Renal cortex interstitium (tissue), 15 donors: Measurements from ENCODE around the gene UGT2B7. TPM values are rescaled to one million over a fixed set of nuclear protein-coding genes. Genes with fewer than 3 reads are reported as not detected.
"Not testable (repeated sequence)": the region's sequence is repeated elsewhere in the genome, so short reads cannot be mapped to it uniquely, and the experiment has no call there.

Source experiments
- DNase-seq, 11 donors: peaks; one replicate each; pipeline ENCODE4 v3.0.0-alpha.2; 2013; ENCODE audit warnings: low read depth in 9 of 11, low spot score in 4 of 11; ENCODE audit errors: extremely low read depth in 1 of 11
- long read RNA-seq, 16 experiments: transcript quantifications; one replicate each; lab custom pipeline, GENCODE V29; 2026
- polyA plus RNA-seq, 3 donors: library from polyadenylated mRNA; unstranded; fragments of 120-200 nt; gene quantifications; one replicate each; pipeline ENCODE4 v1.2.1, GENCODE V29; 2013; ENCODE audit not compliant: insufficient read length in 3 of 3

UGT2B7 gene
- 100 to 1,000 TPM in 2 of 3 donors, 10 to 100 TPM in 1; 79.4 to 103 (median 101) TPM for polyA plus RNA-seq
- long read RNA-seq, donor 1, transcript UGT2B7-201 (6 exons, 1,887 nt), result major isoform, 5 of 11 reads
- long read RNA-seq, donor 1, partial matches to known transcripts, result 0 of 11 reads
- long read RNA-seq, donor 1, other reads (novel, unspliced or antisense), result 6 of 11 reads
- long read RNA-seq, donor 2, transcript UGT2B7-201 (6 exons, 1,887 nt), result major isoform, 6 of 7 reads
- long read RNA-seq, donor 2, partial matches to known transcripts, result 0 of 7 reads
- long read RNA-seq, donor 2, other reads (novel, unspliced or antisense), result 0 of 7 reads
- long read RNA-seq, donor 3, transcript UGT2B7-201 (6 exons, 1,887 nt), result major isoform, 29 of 56 reads
- long read RNA-seq, donor 3, partial matches to known transcripts, result 0 of 56 reads
- long read RNA-seq, donor 3, other reads (novel, unspliced or antisense), result 26 of 56 reads
- long read RNA-seq, donor 4, transcript UGT2B7-201 (6 exons, 1,887 nt), result major isoform, 16 of 40 reads
- long read RNA-seq, donor 4, partial matches to known transcripts, result 24 of 40 reads
- long read RNA-seq, donor 4, other reads (novel, unspliced or antisense), result 0 of 40 reads
- long read RNA-seq, donor 5, result 0 reads
- long read RNA-seq, donor 6, transcript UGT2B7-201 (6 exons, 1,887 nt), result major isoform, 15 of 34 reads
- long read RNA-seq, donor 6, partial matches to known transcripts, result 0 of 34 reads
- long read RNA-seq, donor 6, other reads (novel, unspliced or antisense), result 18 of 34 reads
- long read RNA-seq, donor 7, transcript UGT2B7-201 (6 exons, 1,887 nt), result major isoform, 15 of 42 reads
- long read RNA-seq, donor 7, partial matches to known transcripts, result 20 of 42 reads
- long read RNA-seq, donor 7, other reads (novel, unspliced or antisense), result 6 of 42 reads
- long read RNA-seq, donor 8, result 0 reads
- long read RNA-seq, donor 9, transcript UGT2B7-201 (6 exons, 1,887 nt), result major isoform, 17 of 19 reads
- long read RNA-seq, donor 9, partial matches to known transcripts, result 0 of 19 reads
- long read RNA-seq, donor 9, other reads (novel, unspliced or antisense), result 0 of 19 reads
- long read RNA-seq, donor 10, transcript UGT2B7-201 (6 exons, 1,887 nt), result major isoform, 15 of 34 reads
- long read RNA-seq, donor 10, partial matches to known transcripts, result 10 of 34 reads
- long read RNA-seq, donor 10, other reads (novel, unspliced or antisense), result 8 of 34 reads
- long read RNA-seq, donor 11, transcript UGT2B7-201 (6 exons, 1,887 nt), result major isoform, 16 of 29 reads
- long read RNA-seq, donor 11, partial matches to known transcripts, result 12 of 29 reads
- long read RNA-seq, donor 11, other reads (novel, unspliced or antisense), result 0 of 29 reads
- long read RNA-seq, donor 12, partial matches to known transcripts, result 0 of 2 reads
- long read RNA-seq, donor 12, other reads (novel, unspliced or antisense), result 0 of 2 reads
- long read RNA-seq, donor 13, result 0 reads
- long read RNA-seq, donor 14, transcript UGT2B7-201 (6 exons, 1,887 nt), result major isoform, 16 of 17 reads
- long read RNA-seq, donor 14, partial matches to known transcripts, result 0 of 17 reads
- long read RNA-seq, donor 14, other reads (novel, unspliced or antisense), result 0 of 17 reads
- long read RNA-seq, donor 15, transcript UGT2B7-201 (6 exons, 1,887 nt), result major isoform, 16 of 22 reads
- long read RNA-seq, donor 15, partial matches to known transcripts, result 0 of 22 reads
- long read RNA-seq, donor 15, other reads (novel, unspliced or antisense), result 6 of 22 reads
- long read RNA-seq, donor 16, transcript UGT2B7-201 (6 exons, 1,887 nt), result major isoform, 24 of 86 reads
- long read RNA-seq, donor 16, partial matches to known transcripts, result 31 of 86 reads
- long read RNA-seq, donor 16, other reads (novel, unspliced or antisense), result 29 of 86 reads

GRCh38 chr4:69096111-69096656 is at the start of gene UGT2B7:
Gene UGT2B7, plus strand, starts transcription at chr4:69096474. Its CDS starts 47 bp downstream, at chr4:69096521.
- DNase-seq, result no peak

GRCh38 chr4:69049860-69050259 is 46.4 kb upstream of the UGT2B7 start:
- no peak for DNase-seq

GRCh38 chr4:69050853-69051575 is 45.3 kb upstream of the UGT2B7 start:
- not testable (repeated sequence) for DNase-seq

GRCh38 chr4:69051576-69051943 is 44.7 kb upstream of the UGT2B7 start:
- DNase-seq, result no peak

GRCh38 chr4:69053309-69053885 is 42.9 kb upstream of the UGT2B7 start:
- not testable (repeated sequence) for DNase-seq

- not testable (repeated sequence) for DNase-seq
These were observed 42.2 kb upstream of the UGT2B7 start for GRCh38 chr4:69054033-69054432.

GRCh38 chr4:69054578-69055200 is 41.6 kb upstream of the UGT2B7 start:
- DNase-seq, result no peak

GRCh38 chr4:69056150-69056549 is 40.1 kb upstream of the UGT2B7 start:
- no peak for DNase-seq

GRCh38 chr4:69056921-69057550 is 39.2 kb upstream of the UGT2B7 start:
- no peak for DNase-seq

GRCh38 chr4:69057620-69058409 is 38.5 kb upstream of the UGT2B7 start:
- no peak for DNase-seq

GRCh38 chr4:69058410-69059059 is 37.7 kb upstream of the UGT2B7 start:
- DNase-seq, result no peak

GRCh38 chr4:69060651-69061308 is 35.5 kb upstream of the UGT2B7 start:
- DNase-seq, result no peak

GRCh38 chr4:69064391-69064790 is 31.9 kb upstream of the UGT2B7 start:
- DNase-seq, result no peak

- no peak for DNase-seq
These were observed 29.3 kb upstream of the UGT2B7 start for GRCh38 chr4:69066945-69067344.
